ENCODE data around the gene TMEM233. TPM values are rescaled to one million over a fixed set of nuclear protein-coding genes. Genes with fewer than 3 reads are reported as not detected.

TMEM233 gene
- total and polyA plus RNA-seq, 2 of the 8 experiments (the other 6 are each of a cell fraction or from before 2014, with no cell fraction given) = 0.09 TPM

DNA sequence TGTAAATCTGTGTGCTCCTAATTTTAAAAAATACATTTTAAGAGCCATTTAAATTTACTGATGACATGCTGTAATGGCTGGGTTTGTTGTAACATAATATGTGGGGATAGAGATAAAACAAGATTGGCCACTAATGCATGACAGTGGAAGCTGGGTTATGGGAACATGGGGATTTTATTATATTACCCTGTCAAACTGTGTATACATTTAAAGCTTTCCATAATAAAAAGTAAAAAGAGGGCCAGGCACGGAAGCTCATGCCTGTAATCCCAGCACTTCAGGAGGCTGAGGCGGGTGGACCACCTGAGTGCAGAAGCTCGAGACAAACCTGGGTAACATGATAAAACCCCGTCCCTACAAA lies 9.1 kb downstream of the TMEM233 start:
- Histone ChIP-seq H3K27ac (ENCODE audit: low read depth, low read length) (no peak overlapping the region), H3K79me1 (ENCODE audit: low read depth, low read length) (no peaks in the 10 kb centered on the region), H3K18ac (ENCODE audit: extremely low read depth, low read length) (no peak overlapping the region), H4K91ac (replicated peaks; ENCODE audit: insufficient read length, low read length) (no peak overlapping the region), H3K56ac (replicated peaks; ENCODE audit: insufficient read length, low read depth, low read length) (no peak overlapping the region), H3K4me2 (ENCODE audit: insufficient read depth in 1 of 2, low read depth in 2 of 2, low read length in 2 of 2) (no peak overlapping the region), H3K4me1 (replicated peaks in 1 of 4; ENCODE audit: control insufficient read depth in 3 of 4, insufficient read depth in 4 of 4, low read length in 3 of 4) (no peaks in the 10 kb centered on the region), H4K20me1 (replicated peaks in 1 of 2; ENCODE audit: control insufficient read depth in 1 of 2, insufficient read depth in 2 of 2, low read length in 2 of 2) (peaks cover 0 to 1% of the 10 kb centered on the region in 2 experiments), H3K4ac (replicated peaks; ENCODE audit: insufficient read length, low read depth, low read length) (no peak overlapping the region), H3K79me2 (ENCODE audit: control insufficient read depth in 1 of 2, insufficient read depth in 2 of 2, low read length in 2 of 2) (no peaks in the 10 kb centered on the region), H3K27me3 (replicated peaks in 1 of 4; ENCODE audit: control insufficient read depth in 3 of 4, extremely low read depth in 1 of 4, insufficient read depth in 3 of 4, low read length in 3 of 4) (0 out of 7 replicates have a peak, but pooled peaks cover 0 to 2% (median under 1%) of the 10 kb centered on the region in 4 experiments), H3K23me2 (ENCODE audit: low read depth, low read length) (no peaks in the 10 kb centered on the region), H2BK20ac (ENCODE audit: low read length) (no peak overlapping the region), H4K5ac (ENCODE audit: insufficient read length, low read depth, low read length) (no peak overlapping the region), H2AFZ (ENCODE audit: low read length) (no peak overlapping the region), H3K9ac (replicated peaks in 1 of 4; ENCODE audit: extremely low read depth in 1 of 4, low read depth in 3 of 4, low read length in 3 of 4) (no peak overlapping the region), H3K36me3 (ENCODE audit: control insufficient read depth in 2 of 4, insufficient read depth in 4 of 4, low read length in 3 of 4) (no peaks in the 10 kb centered on the region), H2BK120ac (replicated peaks; ENCODE audit: low read depth, low read length) (no peak overlapping the region), H2AK5ac (ENCODE audit: low read depth, low read length) (no peak overlapping the region), H2BK5ac (ENCODE audit: low read depth, low read length) (no peak overlapping the region), H3K23ac (ENCODE audit: insufficient read length) (no peak overlapping the region), H3K4me3 (ENCODE audit: extremely low read depth in 1 of 4, insufficient read depth in 2 of 4, low read depth in 3 of 4, low read length in 4 of 4) (no peak overlapping the region), H2BK15ac (ENCODE audit: low read length) (no peak overlapping the region), H3K14ac (ENCODE audit: insufficient read length) (no peak overlapping the region), H2BK12ac (ENCODE audit: low read depth, low read length) (no peak overlapping the region), H4K8ac (ENCODE audit: extremely low read depth, insufficient read depth, low read length) (no peak overlapping the region), H3K9me3 (ENCODE audit: insufficient read depth in 2 of 2, low read depth in 1 of 2, low read length in 1 of 2) (no peaks in the 10 kb centered on the region)
- CTCF ChIA-PET (ENCODE audit: partially characterized antibody) = interaction anchor here (0.8 to 1.8 kb wide), 3 partner anchors 10 to 42 kb away, joined by 4 to 7 read pairs (median 5); no protein-coding TSS in a partner anchor
- DNase-seq (ENCODE audit: low read depth in 1 of 2, low spot score in 2 of 2) = no peak
- POLR2A ChIA-PET (ENCODE audit: partially characterized antibody) = interaction anchor here (0.6 kb wide), 1 partner anchor 689 kb away, joined by 3 read pairs; the partner anchor contains the start of gene RNU4-2
- FAIRE-seq = no peak
- no peak for TF ChIP-seq CTBP2 (IDR thresholded peaks at IDR 0.05; ENCODE audit: borderline replicate concordance, insufficient read depth, insufficient read length, low read length)
- 85% methylated on average over 4 of the region's 4 CpGs; no CpG with 5 or more reads in 1 of the 2 experiments for WGBS, 2 experiments (ENCODE audit: extremely low coverage in 1 of 2, insufficient coverage in 1 of 2, insufficient read length in 1 of 2, insufficient replicate concordance in 2 of 2, low coverage in 1 of 2, low lambda C conversion rate in 2 of 2, missing lambda C conversion rate in 1 of 2)
